OCI-LY1 (cell line): ENCODE results near the gene MFSD6.

ENCODE experiments used
- H2AFZ ChIP-seq: fragments of 200-600 bp; sonication (generic), shearing (Covaris generic); 2 replicates; pipeline ENCODE4 v1.6.0; 2014; ENCODE audit warnings: antibody characterized with exemption, mild to moderate bottlenecking, low read length
- H3F3A ChIP-seq: fragments of 200-600 bp; sonication (generic), shearing (Covaris generic); 2 replicates; pipeline ENCODE4 v1.6.0; 2014; ENCODE audit warnings: mild to moderate bottlenecking, antibody characterized with exemption, low read length, moderate library complexity; ENCODE audit not compliant: insufficient read depth
- H3K27ac ChIP-seq: fragments of 200-600 bp; sonication (generic); 2 replicates; pipeline ENCODE4 v1.5.1; 2014; ENCODE audit warnings: low read length, mixed run types, mild to moderate bottlenecking, low read depth; ENCODE audit not compliant: poor library complexity, severe bottlenecking
- H3K27me3 ChIP-seq: fragments of 200-600 bp; sonication (generic); 2 replicates; pipeline ENCODE4 v1.6.0; 2014; ENCODE audit warnings: antibody characterized with exemption, mild to moderate bottlenecking, low read length, moderate library complexity; ENCODE audit not compliant: insufficient read depth
- H3K36me3 ChIP-seq: fragments of 200-600 bp; sonication (generic); 2 replicates; pipeline ENCODE4 v1.6.1; 2014; ENCODE audit warnings: mild to moderate bottlenecking, antibody characterized with exemption, low read length, moderate library complexity, mixed read lengths; ENCODE audit not compliant: insufficient read depth
- H3K4me1 ChIP-seq: fragments of 200-600 bp; sonication (generic); 2 replicates; pipeline ENCODE4 v1.5.1; 2014; ENCODE audit warnings: mild to moderate bottlenecking, low read length, moderate library complexity; ENCODE audit not compliant: insufficient read depth, severe bottlenecking
- H3K4me2 ChIP-seq: fragments of 200-600 bp; sonication (generic), shearing (Covaris generic); 2 replicates; pipeline ENCODE4 v1.6.1; 2014; ENCODE audit warnings: low read length
- H3K4me3 ChIP-seq: fragments of 200-600 bp; sonication (generic); 2 replicates; pipeline ENCODE4 v1.5.1; 2014; ENCODE audit warnings: low read length, low read depth, mild to moderate bottlenecking, mixed read lengths; ENCODE audit not compliant: poor library complexity, severe bottlenecking
- H3K79me2 ChIP-seq: fragments of 200-600 bp; shearing (Covaris generic); 2 replicates; pipeline ENCODE4 v1.6.1; 2016; ENCODE audit warnings: mixed run types, low read length, mixed read lengths; ENCODE audit not compliant: insufficient read depth
- H3K9ac ChIP-seq: fragments of 200-600 bp; sonication (generic), shearing (Covaris generic); 2 replicates; pipeline ENCODE4 v1.6.1; 2014; ENCODE audit warnings: mild to moderate bottlenecking, low read length, mixed read lengths
- H3K9me2 ChIP-seq: fragments of 200-600 bp; sonication (generic), shearing (Covaris generic); 2 replicates; pipeline ENCODE4 v1.6.1; 2014; ENCODE audit warnings: low read depth, mild to moderate bottlenecking, low read length, mixed read lengths
- H3K9me3 ChIP-seq: fragments of 200-600 bp; shearing (Covaris generic); 2 replicates; pipeline ENCODE4 v1.6.1; 2014; ENCODE audit warnings: low read length, mixed read lengths
- H4K20me1 ChIP-seq: fragments of 200-600 bp; sonication (generic), shearing (Covaris generic); 2 replicates; pipeline ENCODE4 v1.6.0; 2016; ENCODE audit warnings: mild to moderate bottlenecking, low read length; ENCODE audit not compliant: insufficient read depth
- EZH2 ChIP-seq: fragments of 200-600 bp; sonication (generic), shearing (Covaris generic); IDR thresholded peaks from 2 replicates; pipeline ENCODE4 v1.8.0; 2017; ENCODE audit warnings: borderline replicate concordance, mixed run types, mild to moderate bottlenecking, antibody characterized with exemption, low read length, moderate library complexity, mixed read lengths
- TF ChIP-seq, protein P1 (sequence below): fragments of 200-600 bp; sonication (generic), shearing (Covaris generic); IDR thresholded peaks from 2 replicates; pipeline ENCODE4 v1.5.1; 2017; ENCODE audit warnings: mild to moderate bottlenecking, antibody characterized with exemption, low read length, moderate library complexity, mixed read lengths

MFSD6 gene

DNA sequence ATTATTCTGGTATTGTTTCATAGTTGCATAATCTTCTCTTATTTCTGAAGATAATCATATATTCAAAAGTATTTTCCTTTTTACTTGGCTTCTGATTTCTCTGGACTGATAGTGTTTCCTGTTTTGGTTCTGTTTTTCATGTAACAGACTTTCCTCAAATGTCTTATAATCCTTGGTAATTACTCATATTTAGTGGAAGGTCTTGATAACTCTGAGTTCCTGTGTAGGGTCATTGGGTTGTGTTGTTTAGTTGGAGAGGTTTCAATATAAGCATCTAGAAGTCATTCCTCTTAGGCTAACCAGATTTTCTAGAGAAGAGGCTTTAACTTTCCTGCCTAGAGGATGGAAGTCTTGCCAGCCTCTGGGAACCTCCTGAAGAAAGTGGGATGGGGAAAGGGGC lies 23.8 kb downstream of the MFSD6 start:
- H3K27me3 ChIP-seq: no peaks in the 10 kb centered on the region
- TF ChIP-seq, protein P1, sequence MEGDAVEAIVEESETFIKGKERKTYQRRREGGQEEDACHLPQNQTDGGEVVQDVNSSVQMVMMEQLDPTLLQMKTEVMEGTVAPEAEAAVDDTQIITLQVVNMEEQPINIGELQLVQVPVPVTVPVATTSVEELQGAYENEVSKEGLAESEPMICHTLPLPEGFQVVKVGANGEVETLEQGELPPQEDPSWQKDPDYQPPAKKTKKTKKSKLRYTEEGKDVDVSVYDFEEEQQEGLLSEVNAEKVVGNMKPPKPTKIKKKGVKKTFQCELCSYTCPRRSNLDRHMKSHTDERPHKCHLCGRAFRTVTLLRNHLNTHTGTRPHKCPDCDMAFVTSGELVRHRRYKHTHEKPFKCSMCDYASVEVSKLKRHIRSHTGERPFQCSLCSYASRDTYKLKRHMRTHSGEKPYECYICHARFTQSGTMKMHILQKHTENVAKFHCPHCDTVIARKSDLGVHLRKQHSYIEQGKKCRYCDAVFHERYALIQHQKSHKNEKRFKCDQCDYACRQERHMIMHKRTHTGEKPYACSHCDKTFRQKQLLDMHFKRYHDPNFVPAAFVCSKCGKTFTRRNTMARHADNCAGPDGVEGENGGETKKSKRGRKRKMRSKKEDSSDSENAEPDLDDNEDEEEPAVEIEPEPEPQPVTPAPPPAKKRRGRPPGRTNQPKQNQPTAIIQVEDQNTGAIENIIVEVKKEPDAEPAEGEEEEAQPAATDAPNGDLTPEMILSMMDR: no peak
- TF ChIP-seq EZH2: no peak
- no peaks in the 10 kb centered on the region for H3F3A ChIP-seq
- no peaks in the 10 kb centered on the region for H3K9me2 ChIP-seq
- no peak overlapping the region for H3K27ac ChIP-seq
- no peaks in the 10 kb centered on the region for H4K20me1 ChIP-seq
- no peak overlapping the region for H2AFZ ChIP-seq
- no peak overlapping the region for H3K9ac ChIP-seq
- H3K4me2 ChIP-seq: no peak overlapping the region
- no peaks in the 10 kb centered on the region for H3K79me2 ChIP-seq
- H3K9me3 ChIP-seq: no peaks in the 10 kb centered on the region
- peaks cover 28% of the 10 kb centered on the region for H3K4me1 ChIP-seq
- H3K4me3 ChIP-seq: no peak overlapping the region
- peaks cover 3% of the 10 kb centered on the region; the same call in 1 of the 2 replicates for H3K36me3 ChIP-seq

DNA sequence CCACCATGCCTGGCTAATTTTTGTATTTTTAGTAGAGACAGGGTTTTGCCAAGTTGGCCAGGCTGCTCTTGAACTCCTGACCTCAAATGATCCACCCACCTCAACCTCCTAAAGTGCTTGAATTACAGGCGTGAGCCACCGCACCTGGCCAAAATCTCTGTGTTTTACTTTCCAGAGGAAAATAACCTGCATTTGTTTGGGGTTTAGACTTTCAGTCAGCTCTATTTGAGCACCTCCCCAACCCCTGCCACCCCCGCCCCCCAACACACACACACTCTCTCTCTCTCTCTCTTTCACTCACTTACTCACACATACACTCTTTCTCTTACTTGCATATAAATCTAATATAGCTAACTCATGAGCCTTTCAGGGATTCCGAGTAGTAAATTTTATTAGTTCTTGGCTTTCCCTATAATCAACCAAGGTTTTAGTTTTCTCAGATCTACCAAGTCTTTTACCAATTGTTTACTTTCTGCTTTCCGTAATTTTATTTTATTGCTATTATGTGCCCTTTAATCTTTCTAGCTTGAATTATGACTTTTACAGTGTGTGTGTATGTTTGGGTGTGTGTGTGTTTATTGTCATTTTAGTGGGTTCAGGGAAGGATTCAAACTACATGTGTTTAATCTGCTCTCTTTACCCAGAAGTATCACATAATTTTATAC lies 24.5 kb downstream of the MFSD6 start:
- Histone ChIP-seq H3F3A (no peaks in the 10 kb centered on the region), H3K4me2 (no peak overlapping the region), H3K27me3 (no peaks in the 10 kb centered on the region), H3K4me1 (peaks cover 28% of the 10 kb centered on the region), H3K9me3 (no peaks in the 10 kb centered on the region), H3K9ac (no peak overlapping the region), H3K4me3 (no peak overlapping the region), H3K9me2 (no peaks in the 10 kb centered on the region), H3K79me2 (no peaks in the 10 kb centered on the region), H2AFZ (no peak overlapping the region), H4K20me1 (no peaks in the 10 kb centered on the region), H3K27ac (no peak overlapping the region), H3K36me3 (peaks cover 7% of the 10 kb centered on the region; the same call in 1 of the 2 replicates)
- TF ChIP-seq, protein P1: no peak
- no peak for TF ChIP-seq EZH2

DNA sequence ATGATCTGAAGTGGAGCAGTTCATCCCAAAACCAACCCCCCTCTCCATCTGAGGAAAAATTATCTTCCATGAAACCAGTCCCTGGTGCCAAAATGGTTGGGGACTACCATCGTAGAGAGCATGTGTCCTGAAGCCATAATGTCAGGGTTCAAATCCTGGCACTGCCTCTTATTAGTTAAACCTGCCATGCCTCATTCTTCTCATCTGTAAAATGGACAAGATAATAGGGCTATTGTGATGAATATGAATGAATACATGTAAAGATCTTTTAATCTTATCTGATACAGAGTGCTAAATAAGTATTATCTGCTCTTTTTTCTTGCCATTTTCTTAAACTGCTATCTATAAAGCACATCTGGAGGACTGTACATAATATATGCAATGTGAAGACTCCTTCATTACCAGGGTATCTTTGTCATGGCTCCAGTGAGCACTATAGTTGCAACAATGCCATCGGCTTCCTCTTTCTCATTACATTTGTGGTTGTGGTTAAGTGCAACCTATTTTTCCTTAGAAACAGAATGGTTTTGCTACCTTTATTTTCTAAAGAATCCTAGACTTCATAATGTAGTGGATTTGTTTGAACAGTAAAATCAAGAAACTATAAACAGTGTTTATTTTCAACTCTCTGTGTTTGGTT lies 27.0 kb downstream of the MFSD6 start:
- H4K20me1 ChIP-seq: no peaks in the 10 kb centered on the region
- no peak overlapping the region for H3K9ac ChIP-seq
- no peak overlapping the region for H3K4me2 ChIP-seq
- peaks cover 28% of the 10 kb centered on the region for H3K4me1 ChIP-seq
- H3K9me3 ChIP-seq: no peaks in the 10 kb centered on the region
- no peaks in the 10 kb centered on the region for H3K79me2 ChIP-seq
- H2AFZ ChIP-seq: no peak overlapping the region
- no peaks in the 10 kb centered on the region for H3K27me3 ChIP-seq
- peaks cover 8% of the 10 kb centered on the region; the same call in 1 of the 2 replicates for H3K36me3 ChIP-seq
- no peaks in the 10 kb centered on the region for H3K9me2 ChIP-seq
- no peaks in the 10 kb centered on the region for H3F3A ChIP-seq
- H3K27ac ChIP-seq: no peak overlapping the region
- TF ChIP-seq, protein P1: no peak
- no peak for TF ChIP-seq EZH2
- no peak overlapping the region for H3K4me3 ChIP-seq
